PC-3 (cell line): ENCODE data around the gene TCP11.

Experiments used
- CTCF ChIP-seq: fragments of 300-600 bp; sonication (generic); conservative IDR thresholded peaks from 2 replicates; pipeline ENCODE4 v1.5.1; 2017; ENCODE audit warnings: antibody characterized with exemption, low read depth, mild to moderate bottlenecking, low read length
- EZH2phosphoT487 ChIP-seq: fragments of 300-600 bp; sonication (generic); IDR thresholded peaks from 2 replicates; pipeline ENCODE4 v1.6.1; 2018; ENCODE audit warnings: mild to moderate bottlenecking, antibody characterized with exemption, low read length, borderline replicate concordance

DNA sequence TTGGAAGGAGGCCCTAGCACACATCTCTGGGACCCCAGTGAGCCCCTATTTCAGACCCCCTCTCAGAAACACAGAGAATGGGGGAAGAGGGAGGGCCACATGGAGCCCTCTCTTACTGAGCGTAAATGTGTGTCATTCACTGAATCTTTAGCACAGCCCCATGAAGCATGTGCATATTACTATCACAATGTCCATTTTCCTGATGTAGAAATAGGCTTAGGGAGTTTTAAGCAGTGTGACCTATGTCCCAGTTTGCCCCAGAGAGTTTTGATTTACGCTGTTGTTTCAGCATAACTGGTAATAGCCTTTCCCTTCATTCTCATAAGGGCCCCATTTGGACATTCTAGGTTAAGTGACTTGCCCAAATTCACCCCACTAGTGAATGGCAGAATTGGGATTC is 25.0 kb upstream of the TCP11 start:
- no peak for TF ChIP-seq CTCF
- no peak for TF ChIP-seq EZH2phosphoT487
